Measurements from ENCODE around the gene DHRS4L2. TPM values are rescaled to one million over a fixed set of nuclear protein-coding genes. Genes with fewer than 3 reads are reported as not detected.

DHRS4L2 gene
- total and polyA plus RNA-seq, 10 of the 15 experiments (the other 5 are each of a cell fraction or from before 2014, with no cell fraction given): 2.8 to 49.3 (median 21.8) TPM

DNA sequence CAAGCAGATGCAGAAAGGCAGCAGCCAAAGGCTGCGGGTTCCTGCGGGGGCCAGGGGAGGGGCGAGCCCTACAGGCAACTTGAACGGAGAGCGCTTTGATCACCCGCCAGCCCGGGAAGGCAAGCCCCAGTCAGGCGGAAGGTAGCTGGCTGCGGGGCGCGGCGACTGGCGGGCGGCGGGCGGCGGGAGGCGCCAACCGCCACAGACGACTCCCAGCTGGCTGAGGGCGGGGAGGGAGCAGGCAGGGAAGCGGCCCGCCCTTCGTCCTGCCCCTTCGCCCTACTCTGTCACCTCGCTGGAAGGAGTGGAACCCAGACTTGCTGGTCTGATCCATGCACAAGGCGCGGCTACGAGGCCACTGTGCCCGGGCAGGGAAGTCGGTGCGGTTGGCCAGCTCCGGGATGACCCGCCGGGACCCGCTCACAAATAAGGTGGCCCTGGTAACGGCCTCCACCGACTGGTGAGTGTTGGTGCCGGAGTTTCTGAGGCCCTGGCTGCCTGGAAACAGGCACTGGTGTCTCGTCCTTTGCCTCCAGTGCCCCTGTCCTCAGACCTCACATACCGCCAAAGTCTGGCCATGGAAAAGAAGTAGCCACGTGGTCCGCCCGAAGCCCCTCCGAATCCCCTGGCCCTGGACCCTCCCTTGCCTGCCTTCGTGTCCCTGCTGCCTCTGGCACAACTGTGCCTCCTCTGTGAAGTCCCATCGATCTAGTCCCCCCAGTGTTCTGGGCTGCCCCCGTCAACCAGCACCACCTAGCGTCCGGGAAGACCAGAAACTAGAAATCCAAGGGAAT, 47.6 kb downstream of the DHRS4L2 start:
- in situ Hi-C loops (cut with MboI): loop anchor here (10.0 kb wide), 1 partner anchor 62 kb away; no protein-coding TSS in a partner anchor
- RAD21 ChIA-PET (ENCODE audit: unreplicated experiment): interaction anchor here (1.0 kb wide), 1 partner anchor 73 kb away, joined by 3 read pairs; no protein-coding TSS in a partner anchor
- TF ChIP-seq CEBPB (IDR thresholded peaks at IDR 0.05; ENCODE audit: borderline replicate concordance in 1 of 2, low read depth in 2 of 2, low read length in 2 of 2): no peak
- no peak for TF ChIP-seq ZNF217 (IDR thresholded peaks at IDR 0.05)
- TF ChIP-seq, protein P1, sequence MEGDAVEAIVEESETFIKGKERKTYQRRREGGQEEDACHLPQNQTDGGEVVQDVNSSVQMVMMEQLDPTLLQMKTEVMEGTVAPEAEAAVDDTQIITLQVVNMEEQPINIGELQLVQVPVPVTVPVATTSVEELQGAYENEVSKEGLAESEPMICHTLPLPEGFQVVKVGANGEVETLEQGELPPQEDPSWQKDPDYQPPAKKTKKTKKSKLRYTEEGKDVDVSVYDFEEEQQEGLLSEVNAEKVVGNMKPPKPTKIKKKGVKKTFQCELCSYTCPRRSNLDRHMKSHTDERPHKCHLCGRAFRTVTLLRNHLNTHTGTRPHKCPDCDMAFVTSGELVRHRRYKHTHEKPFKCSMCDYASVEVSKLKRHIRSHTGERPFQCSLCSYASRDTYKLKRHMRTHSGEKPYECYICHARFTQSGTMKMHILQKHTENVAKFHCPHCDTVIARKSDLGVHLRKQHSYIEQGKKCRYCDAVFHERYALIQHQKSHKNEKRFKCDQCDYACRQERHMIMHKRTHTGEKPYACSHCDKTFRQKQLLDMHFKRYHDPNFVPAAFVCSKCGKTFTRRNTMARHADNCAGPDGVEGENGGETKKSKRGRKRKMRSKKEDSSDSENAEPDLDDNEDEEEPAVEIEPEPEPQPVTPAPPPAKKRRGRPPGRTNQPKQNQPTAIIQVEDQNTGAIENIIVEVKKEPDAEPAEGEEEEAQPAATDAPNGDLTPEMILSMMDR (IDR thresholded peaks at IDR 0.05 in 2 of 3, conservative IDR thresholded peaks at IDR 0.05 in 1 of 3; ENCODE audit: control insufficient read depth in 2 of 3, extremely low read depth in 1 of 3, insufficient read depth in 1 of 3, low read depth in 3 of 3, low read length in 3 of 3): peak; percentile 79 to 84 (median 82)
- TF ChIP-seq, protein P2, sequence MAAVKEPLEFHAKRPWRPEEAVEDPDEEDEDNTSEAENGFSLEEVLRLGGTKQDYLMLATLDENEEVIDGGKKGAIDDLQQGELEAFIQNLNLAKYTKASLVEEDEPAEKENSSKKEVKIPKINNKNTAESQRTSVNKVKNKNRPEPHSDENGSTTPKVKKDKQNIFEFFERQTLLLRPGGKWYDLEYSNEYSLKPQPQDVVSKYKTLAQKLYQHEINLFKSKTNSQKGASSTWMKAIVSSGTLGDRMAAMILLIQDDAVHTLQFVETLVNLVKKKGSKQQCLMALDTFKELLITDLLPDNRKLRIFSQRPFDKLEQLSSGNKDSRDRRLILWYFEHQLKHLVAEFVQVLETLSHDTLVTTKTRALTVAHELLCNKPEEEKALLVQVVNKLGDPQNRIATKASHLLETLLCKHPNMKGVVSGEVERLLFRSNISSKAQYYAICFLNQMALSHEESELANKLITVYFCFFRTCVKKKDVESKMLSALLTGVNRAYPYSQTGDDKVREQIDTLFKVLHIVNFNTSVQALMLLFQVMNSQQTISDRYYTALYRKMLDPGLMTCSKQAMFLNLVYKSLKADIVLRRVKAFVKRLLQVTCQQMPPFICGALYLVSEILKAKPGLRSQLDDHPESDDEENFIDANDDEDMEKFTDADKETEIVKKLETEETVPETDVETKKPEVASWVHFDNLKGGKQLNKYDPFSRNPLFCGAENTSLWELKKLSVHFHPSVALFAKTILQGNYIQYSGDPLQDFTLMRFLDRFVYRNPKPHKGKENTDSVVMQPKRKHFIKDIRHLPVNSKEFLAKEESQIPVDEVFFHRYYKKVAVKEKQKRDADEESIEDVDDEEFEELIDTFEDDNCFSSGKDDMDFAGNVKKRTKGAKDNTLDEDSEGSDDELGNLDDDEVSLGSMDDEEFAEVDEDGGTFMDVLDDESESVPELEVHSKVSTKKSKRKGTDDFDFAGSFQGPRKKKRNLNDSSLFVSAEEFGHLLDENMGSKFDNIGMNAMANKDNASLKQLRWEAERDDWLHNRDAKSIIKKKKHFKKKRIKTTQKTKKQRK (IDR thresholded peaks at IDR 0.05; ENCODE audit: low read depth, low read length): no peak
- TF ChIP-seq, protein P3, sequence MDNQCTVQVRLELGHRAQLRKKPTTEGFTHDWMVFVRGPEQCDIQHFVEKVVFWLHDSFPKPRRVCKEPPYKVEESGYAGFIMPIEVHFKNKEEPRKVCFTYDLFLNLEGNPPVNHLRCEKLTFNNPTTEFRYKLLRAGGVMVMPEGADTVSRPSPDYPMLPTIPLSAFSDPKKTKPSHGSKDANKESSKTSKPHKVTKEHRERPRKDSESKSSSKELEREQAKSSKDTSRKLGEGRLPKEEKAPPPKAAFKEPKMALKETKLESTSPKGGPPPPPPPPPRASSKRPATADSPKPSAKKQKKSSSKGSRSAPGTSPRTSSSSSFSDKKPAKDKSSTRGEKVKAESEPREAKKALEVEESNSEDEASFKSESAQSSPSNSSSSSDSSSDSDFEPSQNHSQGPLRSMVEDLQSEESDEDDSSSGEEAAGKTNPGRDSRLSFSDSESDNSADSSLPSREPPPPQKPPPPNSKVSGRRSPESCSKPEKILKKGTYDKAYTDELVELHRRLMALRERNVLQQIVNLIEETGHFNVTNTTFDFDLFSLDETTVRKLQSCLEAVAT (IDR thresholded peaks at IDR 0.05): peak; percentile 63; the same call in 1 of the 2 replicates
- TF ChIP-seq TCF7 (IDR thresholded peaks at IDR 0.05; ENCODE audit: borderline replicate concordance): no peak
- TF ChIP-seq CHD4 (IDR thresholded peaks at IDR 0.05): no peak
- no peak for TF ChIP-seq HDAC6 (IDR thresholded peaks at IDR 0.05; ENCODE audit: unreplicated experiment)
- no peak for TF ChIP-seq STAT3 (IDR thresholded peaks at IDR 0.05; ENCODE audit: low read depth, low read length)
- TF ChIP-seq, protein P4, sequence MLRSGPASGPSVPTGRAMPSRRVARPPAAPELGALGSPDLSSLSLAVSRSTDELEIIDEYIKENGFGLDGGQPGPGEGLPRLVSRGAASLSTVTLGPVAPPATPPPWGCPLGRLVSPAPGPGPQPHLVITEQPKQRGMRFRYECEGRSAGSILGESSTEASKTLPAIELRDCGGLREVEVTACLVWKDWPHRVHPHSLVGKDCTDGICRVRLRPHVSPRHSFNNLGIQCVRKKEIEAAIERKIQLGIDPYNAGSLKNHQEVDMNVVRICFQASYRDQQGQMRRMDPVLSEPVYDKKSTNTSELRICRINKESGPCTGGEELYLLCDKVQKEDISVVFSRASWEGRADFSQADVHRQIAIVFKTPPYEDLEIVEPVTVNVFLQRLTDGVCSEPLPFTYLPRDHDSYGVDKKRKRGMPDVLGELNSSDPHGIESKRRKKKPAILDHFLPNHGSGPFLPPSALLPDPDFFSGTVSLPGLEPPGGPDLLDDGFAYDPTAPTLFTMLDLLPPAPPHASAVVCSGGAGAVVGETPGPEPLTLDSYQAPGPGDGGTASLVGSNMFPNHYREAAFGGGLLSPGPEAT (IDR thresholded peaks at IDR 0.05; ENCODE audit: low read depth): peak; percentile 61; the same call in 1 of the 2 replicates
- no peak for TF ChIP-seq TBL1XR1 (IDR thresholded peaks at IDR 0.05; ENCODE audit: low read depth, low read length)

More for the DNA sequence above, 47.6 kb downstream of the DHRS4L2 start:
- Histone ChIP-seq H3K4me1 (ENCODE audit: control insufficient read depth, insufficient read depth, low read length) (no peaks in the 10 kb centered on the region; the same call in 1 of the 2 replicates), H3K27ac (ENCODE audit: control insufficient read depth, insufficient read depth) (peak overlapping the region; percentile 56), H3K27me3 (replicated peaks in 1 of 2; ENCODE audit: control insufficient read depth in 2 of 2, insufficient read depth in 2 of 2, low read length in 1 of 2) (no peaks in the 10 kb centered on the region), H2AFZ (ENCODE audit: control insufficient read depth, low read depth, low read length) (peak overlapping the region; percentile 73), H3K9ac (ENCODE audit: control insufficient read depth, insufficient read depth, low read length) (peak overlapping the region; percentile 62), H3K36me3 (ENCODE audit: control insufficient read depth in 2 of 2, insufficient read depth in 2 of 2, low read length in 1 of 2) (no peaks in the 10 kb centered on the region), H3K79me2 (ENCODE audit: control insufficient read depth, insufficient read depth, low read length) (no peaks in the 10 kb centered on the region), H3K4me3 (peak overlapping the region; percentile 73), H3K4me2 (ENCODE audit: control insufficient read depth, insufficient read depth) (peak overlapping the region; percentile 58), H3K9me3 (replicated peaks; ENCODE audit: control insufficient read depth, insufficient read depth, low read length) (no peaks in the 10 kb centered on the region; the same call in 2 of the 3 replicates), H4K20me1 (ENCODE audit: control insufficient read depth, insufficient read depth) (no peaks in the 10 kb centered on the region)
- CTCF ChIA-PET: interaction anchor here (0.6 to 1.8 kb wide), 8 partner anchors 10 to 405 kb away, joined by 3 to 10 read pairs (median 4); no protein-coding TSS in a partner anchor
- 3% methylated on average over 49 of the region's 50 CpGs for WGBS (ENCODE audit: insufficient coverage, insufficient replicate concordance, low lambda C conversion rate, missing lambda C conversion rate)
- POLR2A ChIA-PET: interaction anchor here (0.5 to 1.1 kb wide), 2 partner anchors 22 to 209 kb away, joined by 3 read pairs; no protein-coding TSS in a partner anchor
- SMC1A ChIA-PET (ENCODE audit: uncharacterized antibody, unreplicated experiment): interaction anchor here (0.6 kb wide), 1 partner anchor 856 kb away, joined by 3 read pairs; no protein-coding TSS in a partner anchor
- no peak for DNase-seq (ENCODE audit: low read depth, low spot score)
- ATAC-seq: peak; percentile 91
- no TSS peak for BruUV-seq (replicated peaks)
- FAIRE-seq: peak; percentile 54
- intact Hi-C loops (cut with micrococcal nuclease; ENCODE audit: unreplicated experiment): loop anchor here (1.0 kb wide), 1 partner anchor 22 kb away; no protein-coding TSS in a partner anchor
